IMR-90 (cell line): ENCODE results near the gene MLNR. TPM values are rescaled to one million over a fixed set of nuclear protein-coding genes. Genes with fewer than 3 reads are reported as not detected.

Experiments used
- ATAC-seq: fragments of 200-7000 bp; cut with Tn5 transposase; 2 replicates; pipeline ENCODE4 v1.9.1; 2020; ENCODE audit warnings: low read depth, mild to moderate bottlenecking, moderate library complexity
- BruUV-seq: library from RNA; stranded (reverse); fragments of 400-500 nt; replicated peaks from 2 replicates; lab custom pipeline; 2021; lab: Mats Ljungman, UMichigan
- CTCF ChIA-PET: fragments of 300-600 bp; formaldehyde crosslinking; extraction: SDS; loops from one replicate; lab custom pipeline; 2021; ENCODE audit warnings: antibody characterized with exemption; lab: Yijun Ruan, JAX
- POLR2A ChIA-PET: fragments of 300-600 bp; sonication (Branson Sonifier 250); formaldehyde crosslinking; loops from one replicate; lab custom pipeline; 2022; ENCODE audit warnings: antibody characterized with exemption; ENCODE audit not compliant: unreplicated experiment; lab: Charles Lee
- DNase-seq: peaks from one replicate; pipeline ENCODE4 v3.0.0; 2013
- H2AFZ ChIP-seq: replicated peaks from 2 replicates; pipeline ENCODE3; 2013; ENCODE audit warnings: low read length, mild to moderate bottlenecking; ENCODE audit not compliant: poor library complexity
- H2AK5ac ChIP-seq: 2 replicates; pipeline ENCODE4 v1.6.1; 2013; ENCODE audit warnings: low read depth, low read length, inconsistent platforms
- H2AK9ac ChIP-seq: replicated peaks from 2 replicates; pipeline ENCODE3; 2013; ENCODE audit warnings: mild to moderate bottlenecking, low read depth, low read length, moderate library complexity; ENCODE audit not compliant: poor library complexity
- H2BK120ac ChIP-seq: 2 replicates; pipeline ENCODE4 v1.6.1; 2013; ENCODE audit warnings: low read depth, low read length, inconsistent platforms
- H2BK15ac ChIP-seq: 3 replicates; pipeline ENCODE4 v1.6.1; 2013; ENCODE audit warnings: low read depth, low read length, inconsistent platforms
- H2BK20ac ChIP-seq: 2 replicates; pipeline ENCODE4 v1.6.1; 2013; ENCODE audit warnings: low read depth, mild to moderate bottlenecking, inconsistent platforms, low read length, moderate library complexity
- H2BK5ac ChIP-seq: 2 replicates; pipeline ENCODE4 v1.6.1; 2013; ENCODE audit warnings: mild to moderate bottlenecking, low read depth, low read length, inconsistent platforms; ENCODE audit not compliant: poor library complexity, severe bottlenecking
- H3K14ac ChIP-seq: replicated peaks from 2 replicates; pipeline ENCODE4 v1.6.1; 2013; ENCODE audit warnings: low read depth, low read length, inconsistent platforms
- H3K18ac ChIP-seq: 2 replicates; pipeline ENCODE4 v1.6.1; 2013; ENCODE audit warnings: low read depth, low read length, control low read depth
- H3K23ac ChIP-seq: 2 replicates; pipeline ENCODE4 v1.6.1; 2013; ENCODE audit warnings: low read depth, low read length, inconsistent platforms
- H3K27ac ChIP-seq: 2 replicates; pipeline ENCODE4 v1.5.1; 2013; ENCODE audit warnings: mild to moderate bottlenecking, control low read depth, low read length; ENCODE audit not compliant: insufficient read depth
- H3K27me3 ChIP-seq: 2 replicates; pipeline ENCODE4 v1.6.1; 2013; ENCODE audit warnings: low read length; ENCODE audit not compliant: control insufficient read depth, insufficient read depth
- H3K36me3 ChIP-seq: 2 replicates; pipeline ENCODE4 v1.6.1; 2013; ENCODE audit warnings: low read length, mixed read lengths; ENCODE audit not compliant: control insufficient read depth, insufficient read depth
- H3K4ac ChIP-seq: 2 replicates; pipeline ENCODE4 v1.6.1; 2013; ENCODE audit warnings: low read depth, low read length, inconsistent platforms
- H3K4me1 ChIP-seq: 2 replicates; pipeline ENCODE4 v1.6.1; 2013; ENCODE audit warnings: low read length, mixed read lengths; ENCODE audit not compliant: control insufficient read depth, insufficient read depth
- H3K4me2 ChIP-seq: 2 replicates; pipeline ENCODE4 v1.6.1; 2013; ENCODE audit warnings: low read depth, mild to moderate bottlenecking, control low read depth, low read length, moderate library complexity
- H3K4me3 ChIP-seq: 2 replicates; pipeline ENCODE4 v1.5.1; 2013; ENCODE audit warnings: low read depth, mild to moderate bottlenecking, control low read depth, low read length, moderate library complexity; ENCODE audit not compliant: insufficient read depth
- H3K56ac ChIP-seq: 2 replicates; pipeline ENCODE4 v1.6.1; 2013; ENCODE audit warnings: low read length, inconsistent platforms; ENCODE audit not compliant: insufficient read depth; ENCODE audit errors: extremely low read depth
- H3K79me1 ChIP-seq, 2 experiments: 2 replicates each; pipeline ENCODE4 v1.6.1; 2013; ENCODE audit warnings: low read length in 2 of 2, inconsistent platforms in 1 of 2, low read depth in 1 of 2
- H3K9ac ChIP-seq: 2 replicates; pipeline ENCODE4 v1.6.1; 2013; ENCODE audit warnings: low read depth, low read length, control low read depth
- H3K9me1 ChIP-seq: 2 replicates; pipeline ENCODE4 v1.6.1; 2013; ENCODE audit warnings: low read length, inconsistent platforms; ENCODE audit not compliant: insufficient read depth
- H3K9me3 ChIP-seq: 2 replicates; pipeline ENCODE4 v1.6.1; 2013; ENCODE audit warnings: low read length; ENCODE audit not compliant: control insufficient read depth, insufficient read depth
- H4K20me1 ChIP-seq: 2 replicates; pipeline ENCODE4 v1.6.1; 2013; ENCODE audit warnings: low read length, inconsistent platforms; ENCODE audit not compliant: insufficient read depth
- H4K5ac ChIP-seq: 2 replicates; pipeline ENCODE4 v1.6.1; 2013; ENCODE audit warnings: mild to moderate bottlenecking, low read depth, low read length, control low read depth
- H4K8ac ChIP-seq, 2 experiments: 2 replicates each; pipeline ENCODE4 v1.6.1; 2013; ENCODE audit warnings: low read depth in 2 of 2, low read length in 2 of 2, control low read depth in 1 of 2, inconsistent platforms in 1 of 2
- H4K91ac ChIP-seq: 2 replicates; pipeline ENCODE4 v1.6.1; 2013; ENCODE audit warnings: low read depth, low read length, inconsistent platforms; ENCODE audit not compliant: insufficient read depth
- MAZ ChIP-seq: IDR thresholded peaks from 2 replicates; pipeline ENCODE4 v1.6.1; 2012; ENCODE audit warnings: low read depth, mild to moderate bottlenecking, low read length, improper control_type of control experiment, moderate library complexity, borderline replicate concordance
- NFE2L2 ChIP-seq: fragments of 150-350 bp; IDR thresholded peaks from 2 replicates; pipeline ENCODE4 v1.6.1; 2016; ENCODE audit warnings: low read depth, mild to moderate bottlenecking, low read length
- SMC3 ChIP-seq: fragments of 150-350 bp; IDR thresholded peaks from 2 replicates; pipeline ENCODE4 v1.6.1; 2016; ENCODE audit warnings: low read depth, mild to moderate bottlenecking, antibody characterized with exemption, low read length, moderate library complexity
- WGBS, 2 experiments: methylation state at CpG; one replicate each; pipeline versions ENCODE4 v1.1.5 to v1.1.7; 2013; ENCODE audit warnings: missing lambda C conversion rate in 2 of 2; ENCODE audit not compliant: insufficient read length in 1 of 2; ENCODE audit errors: extremely low coverage in 2 of 2; 5-methylcytosine and 5-hydroxymethylcytosine counted together
- dilution Hi-C: fragments of 300-500 bp; cut with HindIII; formaldehyde crosslinking; loops from one replicate; pipeline ENCODE4 v1.14.3; 2018; ENCODE audit warnings: low sequenced_read_pairs; ENCODE audit not compliant: unreplicated experiment
- in situ Hi-C: fragments of 300-500 bp; cut with MboI; formaldehyde crosslinking; loops from 3 replicates; pipeline ENCODE4 v1.14.3; 2019; ENCODE audit warnings: low sequenced_read_pairs, inconsistent platforms, mixed read lengths
- intact Hi-C: fragments of 100-400 bp; cut with micrococcal nuclease; formaldehyde crosslinking; loops from 2 replicates; pipeline ENCODE4 v1.10.0; 2022
- polyA plus RNA-seq, 3 experiments: library from polyadenylated mRNA; depleted of rRNA; stranded (reverse); fragments of >200 nt; gene quantifications; 2 replicates each; pipeline ENCODE4 v1.2.3, GENCODE V29; 2012; ENCODE audit warnings: low replicate concordance in 1 of 3
- total RNA-seq: library from RNA; depleted of rRNA; stranded (reverse); fragments of >200 nt; gene quantifications from 2 replicates; pipeline ENCODE4 v1.2.3, GENCODE V29; 2012

The MLNR gene
- total and polyA plus RNA-seq, 2 of the 4 experiments (the other 2 are of a cell fraction): not detected

GRCh38 chr13:49190901-49191300, 29.2 kb upstream of the MLNR start:
- H3K36me3 ChIP-seq: peaks cover 36% of the 10 kb centered on the region
- DNase-seq (no peak), ATAC-seq (no peak)
- no peak overlapping the region for H3K4me2 ChIP-seq
- no peaks in the 10 kb centered on the region for H3K9me3 ChIP-seq
- no TSS peak for BruUV-seq
- dilution Hi-C loops (no loop called here), in situ Hi-C loops (no loop called here), intact Hi-C loops (no loop called here)
- H3K4ac ChIP-seq: no peak overlapping the region
- H3K79me1 ChIP-seq: peaks cover 0 to 7% of the 10 kb centered on the region in 2 experiments; a peak in 3 of 4 replicates
- no peak overlapping the region for H2BK5ac ChIP-seq
- H4K20me1 ChIP-seq: no peaks in the 10 kb centered on the region
- no peak overlapping the region for H3K27ac ChIP-seq
- WGBS, 2 experiments: no CpG with 5 or more reads among the region's 2 CpGs
- no peak overlapping the region for H2BK15ac ChIP-seq
- no peak overlapping the region for H4K91ac ChIP-seq
- no peak overlapping the region for H2AFZ ChIP-seq
- POLR2A ChIA-PET: no interaction called here
- no peak for TF ChIP-seq NFE2L2
- no peak for TF ChIP-seq MAZ
- TF ChIP-seq SMC3: no peak
- CTCF ChIA-PET: interaction anchor here (1.4 kb wide), 1 partner anchor 17 kb away, joined by 3 read pairs; no protein-coding TSS in a partner anchor
- H3K18ac ChIP-seq: no peak overlapping the region
- H3K27me3 ChIP-seq: no peaks in the 10 kb centered on the region
- no peaks in the 10 kb centered on the region for H3K4me1 ChIP-seq
- no peak overlapping the region for H3K4me3 ChIP-seq
- no peak overlapping the region for H4K8ac ChIP-seq
- no peak overlapping the region for H2BK120ac ChIP-seq
- no peak overlapping the region for H2AK9ac ChIP-seq
- H3K23ac ChIP-seq: no peak overlapping the region
- no peak overlapping the region for H3K9ac ChIP-seq
- no peak overlapping the region for H2BK20ac ChIP-seq
- no peaks in the 10 kb centered on the region for H3K9me1 ChIP-seq
- H4K5ac ChIP-seq: no peak overlapping the region
- H2AK5ac ChIP-seq: no peak overlapping the region
- no peak overlapping the region for H3K56ac ChIP-seq
- H3K14ac ChIP-seq: no peak overlapping the region
